HG03139 (cell line): ENCODE results near the gene PSME1.

Source experiments
- ATAC-seq: cut with Tn5 transposase; IDR thresholded peaks from one replicate; pipeline ENCODE4 v1.9.1; 2021; ENCODE audit not compliant: unreplicated experiment

PSME1 gene

GRCh38 chr14:24135834-24136683 lies at the start of gene PSME1:
PSME1 (plus strand) TSS chr14:24136194; CDS start chr14:24136263, 69 bp downstream.
- ATAC-seq, result peak; percentile 78

GRCh38 chr14:24087004-24087403 lies 49.0 kb upstream of the PSME1 start:
- ATAC-seq, result no peak

DNA sequence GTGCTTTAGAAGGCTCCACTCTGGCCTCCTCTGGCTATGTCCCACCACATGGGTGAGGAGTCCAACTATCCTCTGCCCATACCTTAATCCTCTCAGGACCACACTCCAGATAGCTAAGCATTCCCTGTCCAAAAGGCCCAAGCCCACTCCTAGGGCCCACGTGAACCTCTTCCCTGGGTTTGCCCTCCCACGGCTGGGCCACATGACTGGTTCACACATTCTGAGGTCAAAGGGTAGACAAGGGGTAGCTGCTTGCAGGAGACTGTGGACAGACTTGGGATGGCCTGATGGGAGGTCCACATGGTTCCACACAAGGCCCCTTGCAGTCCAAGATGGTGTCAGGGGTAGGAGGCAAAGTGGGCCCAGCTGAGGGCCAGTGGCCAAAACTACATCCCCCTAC lies 47.9 kb upstream of the PSME1 start:
- ATAC-seq, result no peak

DNA sequence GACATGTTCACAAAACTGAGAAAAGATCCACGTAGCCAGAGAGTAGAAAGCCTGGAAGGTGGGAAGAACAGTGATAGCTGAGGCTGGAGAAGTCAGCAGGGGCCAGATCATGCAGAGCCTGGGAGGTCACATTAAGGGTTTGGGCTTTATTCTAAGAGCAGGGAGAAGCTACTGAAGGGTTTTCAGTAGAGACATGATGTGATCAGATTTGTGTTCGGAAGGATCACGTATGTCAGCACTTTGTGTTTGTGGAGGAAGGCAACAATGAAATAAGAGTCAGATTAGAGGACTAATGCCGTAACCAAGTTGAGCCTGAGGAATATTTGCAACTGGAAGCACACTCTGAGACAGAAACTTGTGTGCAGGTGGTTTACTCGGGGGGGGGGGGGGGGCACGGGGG lies 46.1 kb upstream of the PSME1 start:
- ATAC-seq, result no peak

DNA sequence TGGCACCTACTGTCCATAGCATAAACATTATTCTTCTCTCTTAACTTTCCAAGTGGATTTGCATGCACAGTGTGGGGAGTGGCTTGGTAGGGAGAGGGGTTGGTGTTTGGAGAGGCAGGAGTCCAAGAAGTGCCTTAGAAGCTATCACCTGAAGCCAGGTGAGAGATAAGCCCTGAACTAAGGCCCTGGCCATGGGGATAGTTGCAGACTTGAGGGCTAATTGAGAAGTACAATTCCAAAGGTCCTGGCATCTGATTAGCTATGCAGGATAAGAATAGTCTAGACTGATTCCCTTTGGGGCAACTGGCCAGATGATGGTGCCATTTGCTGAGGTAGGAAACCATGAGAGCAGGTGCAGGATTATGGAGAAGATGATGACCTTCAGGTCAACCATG lies 43.9 kb upstream of the PSME1 start:
- ATAC-seq, result no peak

GRCh38 chr14:24092505-24093206 lies 43.3 kb upstream of the PSME1 start:
- no peak for ATAC-seq

GRCh38 chr14:24093207-24093900 lies 42.6 kb upstream of the PSME1 start:
- no peak for ATAC-seq

GRCh38 chr14:24093901-24094840 lies 41.8 kb upstream of the PSME1 start, which contains the start of gene PCK2:
PCK2 (plus strand) TSS chr14:24094311; CDS start chr14:24094406, 95 bp downstream.
- peak; percentile 39 for ATAC-seq

DNA sequence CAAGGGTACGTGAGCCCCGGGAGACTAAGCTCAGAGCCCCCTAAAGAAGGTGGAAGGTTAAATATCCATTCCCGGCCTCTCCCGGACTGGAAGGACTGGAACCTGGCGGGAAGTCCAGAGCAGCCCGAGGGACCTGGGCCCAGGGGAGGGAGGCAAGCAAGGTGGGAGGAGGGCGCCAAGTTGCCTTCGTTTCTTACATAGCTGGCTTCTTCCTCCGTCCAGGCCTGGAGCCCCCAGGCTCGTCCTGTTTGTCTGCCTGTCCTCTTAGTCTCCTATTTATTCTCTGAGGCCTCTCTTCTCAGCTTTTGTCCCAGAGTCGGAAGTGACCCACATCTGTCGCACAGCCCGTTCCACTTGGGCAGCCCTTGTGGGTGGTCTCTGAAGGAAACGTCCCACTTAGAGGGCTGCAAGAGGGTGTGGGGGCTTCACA lies 41.1 kb upstream of the PSME1 start:
- no peak for ATAC-seq

GRCh38 chr14:24095271-24096068 lies 40.5 kb upstream of the PSME1 start:
- ATAC-seq, result peak; percentile 63

- ATAC-seq, result no peak
Observed at GRCh38 chr14:24096545-24097181, 39.3 kb upstream of the PSME1 start.

GRCh38 chr14:24098229-24098926 lies 37.6 kb upstream of the PSME1 start:
- no peak for ATAC-seq

DNA sequence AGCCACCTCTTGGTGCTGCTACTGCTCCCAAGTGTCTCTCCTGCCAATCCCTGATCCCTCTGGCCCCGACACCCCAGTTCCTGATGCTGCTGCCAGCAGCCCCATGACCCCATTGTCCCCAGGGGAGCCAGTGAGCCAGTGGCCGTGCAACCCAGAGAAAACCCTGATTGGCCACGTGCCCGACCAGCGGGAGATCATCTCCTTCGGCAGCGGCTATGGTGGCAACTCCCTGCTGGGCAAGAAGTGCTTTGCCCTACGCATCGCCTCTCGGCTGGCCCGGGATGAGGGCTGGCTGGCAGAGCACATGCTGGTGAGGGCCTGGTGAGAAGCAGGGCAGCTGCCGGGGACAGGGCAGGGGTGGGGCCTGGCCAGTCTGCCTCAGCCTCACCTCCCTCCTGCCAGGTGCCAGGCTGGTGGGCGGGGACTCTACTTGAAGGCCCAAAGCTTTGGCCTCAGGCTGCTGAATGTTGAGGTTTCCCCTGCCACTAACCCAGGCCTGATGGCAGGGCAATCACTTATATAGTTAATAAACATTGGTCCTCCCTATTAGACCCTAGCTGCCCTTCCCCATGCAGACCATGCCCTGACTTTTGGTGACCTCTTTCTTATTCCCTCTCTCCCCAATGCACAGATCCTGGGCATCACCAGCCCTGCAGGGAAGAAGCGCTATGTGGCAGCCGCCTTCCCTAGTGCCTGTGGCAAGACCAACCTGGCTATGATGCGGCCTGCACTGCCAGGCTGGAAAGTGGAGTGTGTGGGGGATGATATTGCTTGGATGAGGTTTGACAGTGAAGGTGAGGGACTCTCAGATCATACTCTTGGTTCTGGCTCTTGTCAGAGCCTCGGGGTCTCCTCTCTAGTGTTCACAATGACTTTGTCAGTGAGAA lies 36.8 kb upstream of the PSME1 start:
- ATAC-seq, result no peak

- ATAC-seq, result no peak
Observed at GRCh38 chr14:24100197-24100981, 35.6 kb upstream of the PSME1 start.

GRCh38 chr14:24100982-24101494 lies 35.0 kb upstream of the PSME1 start:
- ATAC-seq, result no peak

- ATAC-seq, result no peak
Observed at GRCh38 chr14:24102357-24103048, 33.5 kb upstream of the PSME1 start.
